Body of pancreas (tissue), 4 donors: ENCODE measurements around the gene CENATAC. TPM values are rescaled to one million over a fixed set of nuclear protein-coding genes. Genes with fewer than 3 reads are reported as not detected.

Source experiments
- ATAC-seq: fragments of 150-250 bp; one replicate; pipeline ENCODE4 v1.9.1; 2016
- DNase-seq, 4 donors: peaks; one replicate each; pipeline ENCODE4 v3.0.0-alpha.2; 2019
- H3K27ac ChIP-seq, 4 donors: fragments of 200-600 bp; sonication (generic); 1 replicate in 3 of 4; 2 replicates in 1 of 4; pipeline versions ENCODE4 v1.5.1 to v1.6.1; 2016 to 2019; ENCODE audit warnings: mild to moderate bottlenecking in 1 of 4, mixed read lengths in 1 of 4, moderate library complexity in 1 of 4
- H3K27me3 ChIP-seq, 2 donors: fragments of 200-600 bp; sonication (generic); one replicate each; pipeline ENCODE4 v1.6.0; 2016; ENCODE audit warnings: mild to moderate bottlenecking in 1 of 2
- H3K36me3 ChIP-seq, 2 donors: fragments of 200-600 bp; sonication (generic); replicated peaks in 1 of 2; 2 replicates each; pipeline ENCODE4 v1.5.1; 2016; ENCODE audit warnings: low read depth in 2 of 2; ENCODE audit not compliant: insufficient read depth in 1 of 2
- H3K4me1 ChIP-seq: fragments of 200-600 bp; sonication (generic); one replicate; pipeline ENCODE4 v1.6.0; 2016
- H3K4me3 ChIP-seq, 2 donors: fragments of 200-600 bp; sonication (generic); 1 replicate in 1 of 2; 2 replicates in 1 of 2; pipeline ENCODE4 v1.5.1; 2016 to 2019
- H3K9me3 ChIP-seq, 3 donors: fragments of 200-600 bp; sonication (generic); 1 replicate in 2 of 3; 2 replicates in 1 of 3; pipeline ENCODE4 v1.5.1; 2016
- POLR2A ChIP-seq, 3 donors: fragments of 450-650 bp; IDR thresholded peaks; one replicate each; pipeline ENCODE4 v1.6.1; 2016; ENCODE audit warnings: antibody characterized with exemption in 3 of 3, mild to moderate bottlenecking in 2 of 3
- WGBS, 2 donors: methylation state at CpG; one replicate each; pipeline ENCODE4 v1.1.5; 2017; 5-methylcytosine and 5-hydroxymethylcytosine counted together
- intact Hi-C: fragments of 100-400 bp; cut with DNase I; formaldehyde crosslinking; loops from one replicate; pipeline ENCODE4 v1.15.1; 2023
- total RNA-seq, 2 donors: library from RNA; depleted of rRNA; stranded (reverse); fragments of >200 nt; gene quantifications; one replicate each; pipeline ENCODE4 v1.1.0, GENCODE V29; 2016
- TF ChIP-seq, protein P1 (sequence below), 7 experiments: fragments of 450-650 bp in 4 of 7; fragments of 200-600 bp in 3 of 7; sonication (generic) in 3 of 7; IDR thresholded peaks; one replicate each; pipeline ENCODE4 v1.5.1; 2016 to 2019; ENCODE audit warnings: antibody characterized with exemption in 7 of 7

The CENATAC gene
- total RNA-seq, 2 donors from 2014 or later: 68.7 to 95.9 TPM

DNA sequence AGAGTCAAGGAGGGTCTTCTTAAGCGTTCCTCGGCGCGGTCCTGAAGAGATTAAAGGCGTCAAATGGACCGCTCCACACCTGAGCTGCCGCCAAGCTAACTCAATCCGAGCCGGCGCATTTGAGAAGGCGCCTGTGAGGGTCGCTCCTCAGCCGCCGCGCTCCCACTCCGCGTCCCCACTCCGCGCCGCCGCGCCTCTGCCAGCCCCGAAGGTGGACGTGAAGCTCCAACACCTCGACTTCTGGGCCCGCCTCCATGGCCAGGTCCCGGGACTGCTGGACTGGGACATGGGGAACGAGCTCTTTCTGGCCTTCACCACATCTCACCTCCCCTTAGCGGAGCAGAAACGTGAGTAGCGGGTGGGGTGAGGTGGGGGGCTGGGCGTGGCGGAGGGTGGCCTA is 26.3 kb upstream of the CENATAC start, which contains the start of gene FOXR1:
Gene FOXR1, plus strand, starts transcription at position 116 of the 400 bp plus-strand sequence. Its CDS starts 171 bp downstream, at position 287.
- Histone ChIP-seq H3K4me3 (no peak within 1 kb of the TSS), H3K36me3 (no peaks in the 10 kb centered on the region), H3K27ac (no peak within 1 kb of the TSS), H3K27me3 (no peaks in the 10 kb centered on the region), H3K9me3 (no peaks in the 10 kb centered on the region), H3K4me1 (peaks cover 4% of the 10 kb centered on the region)
- intact Hi-C loops: no loop called here
- DNase-seq (no peak), ATAC-seq (no peak)
- TF ChIP-seq, protein P1, sequence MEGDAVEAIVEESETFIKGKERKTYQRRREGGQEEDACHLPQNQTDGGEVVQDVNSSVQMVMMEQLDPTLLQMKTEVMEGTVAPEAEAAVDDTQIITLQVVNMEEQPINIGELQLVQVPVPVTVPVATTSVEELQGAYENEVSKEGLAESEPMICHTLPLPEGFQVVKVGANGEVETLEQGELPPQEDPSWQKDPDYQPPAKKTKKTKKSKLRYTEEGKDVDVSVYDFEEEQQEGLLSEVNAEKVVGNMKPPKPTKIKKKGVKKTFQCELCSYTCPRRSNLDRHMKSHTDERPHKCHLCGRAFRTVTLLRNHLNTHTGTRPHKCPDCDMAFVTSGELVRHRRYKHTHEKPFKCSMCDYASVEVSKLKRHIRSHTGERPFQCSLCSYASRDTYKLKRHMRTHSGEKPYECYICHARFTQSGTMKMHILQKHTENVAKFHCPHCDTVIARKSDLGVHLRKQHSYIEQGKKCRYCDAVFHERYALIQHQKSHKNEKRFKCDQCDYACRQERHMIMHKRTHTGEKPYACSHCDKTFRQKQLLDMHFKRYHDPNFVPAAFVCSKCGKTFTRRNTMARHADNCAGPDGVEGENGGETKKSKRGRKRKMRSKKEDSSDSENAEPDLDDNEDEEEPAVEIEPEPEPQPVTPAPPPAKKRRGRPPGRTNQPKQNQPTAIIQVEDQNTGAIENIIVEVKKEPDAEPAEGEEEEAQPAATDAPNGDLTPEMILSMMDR (IDR thresholded peaks at IDR 0.05): no peak
- TF ChIP-seq POLR2A (IDR thresholded peaks at IDR 0.05): no peak
- 27 to 42% methylated on average over 3 to 30 of the region's 33 CpGs for WGBS, 2 donors

DNA sequence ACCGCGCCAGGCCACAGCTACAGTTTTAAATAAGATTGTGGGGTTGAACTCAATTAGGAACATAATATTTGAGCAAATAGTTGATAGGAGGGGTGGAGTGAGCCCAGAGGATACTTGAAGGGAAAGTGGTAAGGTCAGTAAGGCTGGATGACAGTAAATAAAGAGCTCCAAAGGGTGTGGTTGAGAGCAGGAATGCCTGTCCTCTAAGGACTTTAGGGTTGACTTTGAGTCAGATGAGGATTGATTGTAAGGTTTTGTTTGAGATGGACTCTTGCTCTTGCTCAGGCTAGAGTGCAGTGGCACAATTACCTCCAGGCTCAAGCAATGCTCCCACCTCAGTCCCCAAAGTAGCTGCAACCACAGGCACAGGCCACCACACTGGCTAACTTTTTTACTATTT is 24.0 kb upstream of the CENATAC start:
- Histone ChIP-seq H3K4me3 (no peak overlapping the region), H3K27me3 (no peaks in the 10 kb centered on the region), H3K4me1 (peaks cover 4% of the 10 kb centered on the region), H3K27ac (no peak overlapping the region), H3K36me3 (no peaks in the 10 kb centered on the region), H3K9me3 (no peaks in the 10 kb centered on the region)
- TF ChIP-seq, protein P1 (IDR thresholded peaks at IDR 0.05): no peak
- TF ChIP-seq POLR2A (IDR thresholded peaks at IDR 0.05): no peak
- intact Hi-C loops: no loop called here
- DNase-seq: no peak
- 89 to 91% methylated on average over 2 of the region's 2 CpGs for WGBS, 2 donors
- no peak for ATAC-seq

DNA sequence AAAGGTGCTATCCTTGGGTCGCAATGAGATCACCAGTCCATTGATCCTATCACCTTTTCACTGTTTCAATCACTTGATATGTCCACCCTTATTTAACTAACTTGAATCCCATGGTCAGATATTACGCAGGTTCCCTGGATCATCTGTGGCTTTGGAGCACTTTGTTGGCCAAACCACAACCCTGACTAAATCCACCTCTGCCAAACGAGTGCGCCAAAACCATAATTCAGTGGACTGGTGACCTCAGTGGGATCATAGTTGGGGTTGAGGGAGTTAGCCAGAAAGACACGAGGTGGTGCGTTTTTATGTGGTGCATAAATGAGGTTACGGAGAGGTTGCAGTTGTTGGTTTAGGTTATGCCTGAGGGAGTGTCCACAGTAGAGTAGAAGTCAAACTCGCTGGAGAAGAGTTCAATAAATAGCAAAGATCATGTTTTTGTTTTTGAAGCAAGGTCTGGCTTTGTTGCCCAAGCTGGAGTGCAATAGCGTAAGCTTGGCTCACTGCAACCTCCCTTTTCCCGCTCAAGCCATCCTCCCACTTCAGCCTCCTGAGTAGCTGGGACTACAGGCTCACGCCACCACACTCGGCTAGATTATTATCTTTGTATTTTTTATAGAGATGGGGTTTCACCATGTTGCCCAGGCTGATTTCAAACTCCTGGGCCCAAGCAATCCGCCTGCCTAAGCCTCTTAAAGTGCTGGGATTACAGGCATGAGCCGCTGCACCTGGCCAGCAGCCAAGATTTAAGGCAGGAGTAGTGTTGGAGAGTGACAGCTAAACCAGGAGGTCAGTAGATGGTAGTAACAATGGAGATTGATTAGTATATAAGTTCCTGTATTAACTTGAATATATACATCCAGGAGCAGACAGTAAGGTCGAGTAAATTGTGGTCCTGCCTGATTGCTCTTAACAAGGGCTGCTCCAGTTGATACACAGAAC is 21.9 kb upstream of the CENATAC start:
- no peak for ATAC-seq
- Histone ChIP-seq H3K27ac (no peak overlapping the region), H3K9me3 (no peaks in the 10 kb centered on the region), H3K4me3 (no peak overlapping the region), H3K4me1 (peaks cover 4% of the 10 kb centered on the region), H3K36me3 (no peaks in the 10 kb centered on the region), H3K27me3 (no peaks in the 10 kb centered on the region)
- no peak for TF ChIP-seq POLR2A (IDR thresholded peaks at IDR 0.05)
- TF ChIP-seq, protein P1 (IDR thresholded peaks at IDR 0.05): no peak
- intact Hi-C loops: no loop called here
- peak in 1 of 4 donors; percentile 19 for DNase-seq
- WGBS, 2 donors: 77 to 79% methylated on average over 15 of the region's 15 CpGs

DNA sequence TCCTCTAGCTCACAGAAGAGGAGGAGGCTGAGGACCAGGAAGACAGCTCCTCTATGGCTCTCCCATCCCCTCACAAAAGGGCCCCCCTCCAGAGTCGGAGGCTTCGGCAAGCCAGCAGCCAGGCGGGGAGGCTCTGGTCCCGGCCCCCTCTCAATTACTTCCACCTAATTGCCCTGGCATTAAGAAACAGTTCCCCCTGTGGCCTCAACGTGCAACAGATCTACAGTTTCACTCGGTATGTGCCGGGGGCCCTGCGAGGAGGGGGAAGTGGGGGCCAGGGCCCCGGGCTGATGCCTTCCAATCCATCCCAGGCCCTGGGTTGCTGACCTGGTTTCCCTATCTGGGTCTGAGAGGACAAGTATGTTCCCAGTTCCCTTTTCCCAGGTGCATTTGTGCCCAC is 18.5 kb upstream of the CENATAC start:
- Histone ChIP-seq H3K4me1 (no peaks in the 10 kb centered on the region), H3K36me3 (no peaks in the 10 kb centered on the region), H3K27me3 (no peaks in the 10 kb centered on the region), H3K27ac (no peak overlapping the region), H3K4me3 (no peak overlapping the region), H3K9me3 (no peaks in the 10 kb centered on the region)
- DNase-seq (no peak), ATAC-seq (no peak)
- intact Hi-C loops: no loop called here
- TF ChIP-seq POLR2A (IDR thresholded peaks at IDR 0.05): no peak
- TF ChIP-seq, protein P1 (IDR thresholded peaks at IDR 0.05): no peak
- WGBS, 2 donors: 52 to 56% methylated on average over 9 of the region's 9 CpGs
